Stimulated activated CD4-positive, alpha-beta T cell treated with anti-CD3 and anti-CD28 coated beads, Interleukin-4, amount 100 ng/mL, for 24 hours (primary cell): ENCODE measurements around the gene SERTAD2.
A peak's percentile ranks its signal among the peaks of the same experiment; 100 is the strongest.

Experiments used
- DNase-seq: peaks from one replicate; pipeline ENCODE4 v3.0.0-alpha.2; 2020

The SERTAD2 gene

GRCh38 chr2:64646007-64646880 is 7.5 kb downstream of the SERTAD2 start:
- DNase-seq: peak; percentile 89

DNA sequence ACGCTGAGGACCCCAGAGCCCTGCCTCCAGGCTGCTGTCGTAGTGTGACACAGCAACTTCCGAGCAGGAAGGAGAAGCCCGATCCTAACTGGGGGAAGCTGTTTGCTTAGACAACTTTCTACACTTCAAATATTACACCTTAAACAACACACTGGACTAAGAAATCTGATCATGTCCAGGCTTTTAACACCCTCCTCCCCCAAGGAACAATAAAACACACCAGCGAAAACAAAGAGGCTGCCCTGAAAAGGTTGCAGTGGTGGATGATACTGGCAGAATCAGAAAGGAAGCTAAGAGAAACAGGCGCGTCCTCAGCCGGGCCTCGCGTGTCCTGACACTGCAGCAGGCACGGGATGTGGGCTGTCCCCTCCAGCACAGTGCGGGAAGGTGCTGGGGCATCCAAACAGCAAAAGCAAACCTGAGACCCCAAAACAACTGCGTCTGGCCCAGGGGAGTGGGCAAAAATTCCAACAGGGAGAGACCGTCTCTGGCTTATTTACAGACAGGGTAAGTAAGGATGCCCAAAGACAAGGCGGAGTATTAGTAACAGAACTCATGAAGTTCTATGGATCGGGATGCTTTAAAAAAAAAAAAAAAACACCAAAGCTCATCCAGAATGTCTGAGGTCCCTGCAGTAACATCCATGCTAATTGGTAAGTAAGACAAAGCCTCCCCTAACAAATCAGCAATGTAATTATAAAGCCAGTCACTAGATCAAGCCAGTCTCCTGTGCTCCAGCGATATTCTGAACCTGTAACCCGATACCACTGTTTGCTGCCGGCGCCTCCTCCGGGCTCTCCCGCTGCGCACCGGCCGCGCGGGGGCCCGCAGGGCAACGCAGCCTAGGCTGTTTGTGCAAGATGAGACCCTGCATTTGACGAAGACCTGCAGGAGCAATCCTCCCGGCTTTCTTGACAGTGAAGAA is 9.0 kb downstream of the SERTAD2 start:
- peak; percentile 39 for DNase-seq

DNA sequence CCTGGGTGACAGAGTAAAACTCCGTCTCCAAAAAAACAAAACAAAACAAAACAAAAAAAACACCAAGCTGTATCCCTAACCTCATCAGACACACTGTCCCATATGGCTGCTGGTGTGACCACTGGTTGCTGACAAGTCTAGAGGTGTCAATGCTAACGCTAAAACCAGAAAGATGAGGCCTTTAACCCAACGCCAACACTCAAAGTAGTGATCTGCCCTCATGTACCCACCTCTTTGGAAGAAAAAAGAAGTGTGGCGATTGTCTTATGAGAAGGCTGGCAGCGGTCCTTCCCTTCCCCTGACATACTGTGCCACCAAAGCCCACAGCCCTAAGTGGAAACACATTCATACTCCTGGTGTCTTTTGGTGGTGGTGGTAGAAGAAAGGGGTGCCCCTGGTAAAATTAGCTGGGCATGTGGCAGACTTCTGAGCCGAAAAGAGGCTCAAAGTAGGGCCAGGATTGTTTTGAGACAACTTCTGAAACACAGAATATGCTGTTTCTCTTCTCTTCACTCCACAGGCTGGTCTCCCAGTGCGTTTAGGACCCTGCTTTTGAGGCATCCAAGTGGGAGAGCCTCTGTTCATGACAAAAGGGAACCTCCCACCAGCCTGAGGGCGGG is 9.8 kb downstream of the SERTAD2 start:
- DNase-seq: no peak

- no peak for DNase-seq
These were observed 12.1 kb downstream of the SERTAD2 start for GRCh38 chr2:64641599-64641998.

GRCh38 chr2:64640153-64641044 is 13.3 kb downstream of the SERTAD2 start:
- DNase-seq: no peak

GRCh38 chr2:64639691-64640090 is 14.0 kb downstream of the SERTAD2 start:
- DNase-seq: no peak

DNA sequence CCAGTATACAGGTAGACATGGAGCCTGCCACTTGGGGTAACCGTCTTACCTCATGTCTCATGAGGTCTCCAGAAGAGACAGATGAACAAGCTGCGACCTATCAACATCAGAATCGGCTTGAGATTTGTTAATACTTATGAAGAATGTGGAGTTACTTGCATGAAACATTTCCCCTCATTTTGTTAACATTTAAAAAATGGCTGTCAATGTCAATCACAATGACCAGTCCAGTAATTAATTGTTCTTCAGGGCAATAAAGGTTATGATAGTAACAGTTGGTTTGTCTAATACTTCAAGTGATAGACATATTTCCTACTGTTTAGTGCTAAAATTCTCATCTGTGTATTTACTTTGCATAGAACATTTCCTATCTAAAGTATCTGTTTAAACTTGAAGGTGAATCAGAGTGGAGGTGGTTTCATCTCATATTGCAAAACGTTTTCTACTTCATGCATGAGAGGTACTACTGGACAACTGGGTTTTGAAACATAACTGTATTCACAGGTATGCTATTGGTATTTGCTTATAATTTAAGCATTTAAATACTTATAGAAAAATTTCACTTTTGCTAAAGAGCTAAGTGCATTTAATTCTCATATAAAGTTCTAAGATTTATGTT is 15.1 kb downstream of the SERTAD2 start:
- DNase-seq: no peak

DNA sequence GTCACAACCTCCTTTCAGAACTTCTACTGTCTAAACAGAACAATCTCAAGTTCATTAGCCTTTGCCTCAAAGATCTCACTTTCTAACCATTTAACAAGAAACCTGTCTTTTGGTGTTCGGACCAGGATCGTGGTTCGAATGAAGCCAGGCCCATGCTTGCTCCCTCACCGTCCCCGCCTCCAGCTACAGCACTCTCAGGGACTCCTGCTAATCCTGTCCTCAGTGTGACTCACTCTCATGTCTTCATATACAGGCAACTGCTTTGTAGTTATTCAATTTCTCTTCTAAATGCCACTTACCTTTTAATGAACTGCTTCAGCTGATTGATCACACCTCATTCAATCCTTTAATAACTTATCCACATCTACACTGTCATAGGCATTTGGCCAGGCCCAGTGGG is 15.8 kb downstream of the SERTAD2 start:
- no peak for DNase-seq

DNA sequence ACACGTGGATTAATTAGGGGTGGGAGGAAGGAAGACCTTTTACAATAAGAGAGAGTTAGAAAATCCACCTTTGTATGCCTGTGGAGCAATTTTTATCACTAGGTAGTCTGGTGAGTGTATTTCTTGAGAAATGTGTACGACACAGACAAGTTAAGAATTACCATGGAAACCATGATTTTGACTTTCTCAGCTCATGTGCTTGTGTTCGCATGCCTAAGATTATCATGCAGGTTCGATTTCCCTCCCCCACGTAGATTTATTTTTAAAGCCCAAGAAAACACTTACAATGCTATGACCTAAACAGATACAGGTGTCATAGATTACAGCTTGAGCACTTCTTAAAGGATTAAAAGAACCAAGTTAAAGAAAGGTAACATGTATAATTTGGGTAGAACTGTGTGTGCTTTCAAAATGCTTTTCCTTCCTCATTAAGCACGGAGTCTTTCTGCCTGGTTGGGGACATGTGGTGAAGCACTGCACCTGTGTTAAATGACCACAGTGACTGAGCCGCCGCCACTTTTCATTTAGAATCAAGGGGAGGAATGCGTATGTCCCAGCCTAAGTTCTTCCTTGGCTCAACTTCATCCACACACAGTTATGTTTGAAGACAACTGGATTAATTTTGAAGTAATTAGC is 16.6 kb downstream of the SERTAD2 start:
- DNase-seq: no peak

GRCh38 chr2:64635976-64636911 is 17.5 kb downstream of the SERTAD2 start:
- no peak for DNase-seq

DNA sequence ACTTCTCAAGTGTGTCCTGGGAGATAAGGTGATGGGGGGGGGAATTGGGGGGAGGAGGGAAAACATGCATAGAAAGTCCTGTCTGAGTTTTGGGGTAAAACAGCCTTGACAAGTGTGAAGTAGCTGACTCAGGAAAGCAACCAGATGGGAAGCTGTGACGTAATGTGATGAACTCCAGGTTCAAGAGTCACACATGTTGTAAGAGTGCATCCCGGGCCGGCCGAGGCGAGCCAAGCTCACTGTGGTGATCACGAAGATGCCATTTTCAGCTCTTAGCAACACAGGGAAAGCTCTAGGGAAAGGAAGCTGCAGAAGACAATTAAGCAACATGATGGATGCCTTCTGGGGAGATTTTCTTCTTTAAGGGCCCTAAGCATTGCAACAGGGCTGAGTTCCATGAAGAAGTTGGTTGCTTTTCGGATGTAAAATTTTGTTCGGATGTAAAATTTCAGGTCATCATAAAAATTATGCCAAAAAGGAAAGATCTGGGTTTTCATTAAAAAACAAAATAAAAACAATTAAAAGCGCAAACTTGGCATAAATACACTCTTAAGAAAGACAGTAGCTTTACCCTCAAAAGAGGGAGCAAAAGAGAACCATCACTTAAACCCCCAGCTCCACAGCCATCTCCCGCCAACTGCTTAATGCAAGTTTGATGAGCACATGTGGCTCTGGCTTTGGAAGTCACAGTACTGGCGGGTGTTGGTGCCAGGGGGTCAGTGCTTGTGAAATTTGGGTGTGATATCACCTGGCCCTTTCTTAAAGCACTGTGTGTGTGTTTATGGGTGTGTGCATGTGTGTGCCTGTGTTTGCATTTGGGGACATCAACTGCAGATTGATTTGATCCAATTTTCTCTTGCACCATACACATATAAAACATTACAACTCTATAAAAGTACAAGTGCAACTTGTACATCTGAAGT is 19.1 kb downstream of the SERTAD2 start:
- no peak for DNase-seq

DNA sequence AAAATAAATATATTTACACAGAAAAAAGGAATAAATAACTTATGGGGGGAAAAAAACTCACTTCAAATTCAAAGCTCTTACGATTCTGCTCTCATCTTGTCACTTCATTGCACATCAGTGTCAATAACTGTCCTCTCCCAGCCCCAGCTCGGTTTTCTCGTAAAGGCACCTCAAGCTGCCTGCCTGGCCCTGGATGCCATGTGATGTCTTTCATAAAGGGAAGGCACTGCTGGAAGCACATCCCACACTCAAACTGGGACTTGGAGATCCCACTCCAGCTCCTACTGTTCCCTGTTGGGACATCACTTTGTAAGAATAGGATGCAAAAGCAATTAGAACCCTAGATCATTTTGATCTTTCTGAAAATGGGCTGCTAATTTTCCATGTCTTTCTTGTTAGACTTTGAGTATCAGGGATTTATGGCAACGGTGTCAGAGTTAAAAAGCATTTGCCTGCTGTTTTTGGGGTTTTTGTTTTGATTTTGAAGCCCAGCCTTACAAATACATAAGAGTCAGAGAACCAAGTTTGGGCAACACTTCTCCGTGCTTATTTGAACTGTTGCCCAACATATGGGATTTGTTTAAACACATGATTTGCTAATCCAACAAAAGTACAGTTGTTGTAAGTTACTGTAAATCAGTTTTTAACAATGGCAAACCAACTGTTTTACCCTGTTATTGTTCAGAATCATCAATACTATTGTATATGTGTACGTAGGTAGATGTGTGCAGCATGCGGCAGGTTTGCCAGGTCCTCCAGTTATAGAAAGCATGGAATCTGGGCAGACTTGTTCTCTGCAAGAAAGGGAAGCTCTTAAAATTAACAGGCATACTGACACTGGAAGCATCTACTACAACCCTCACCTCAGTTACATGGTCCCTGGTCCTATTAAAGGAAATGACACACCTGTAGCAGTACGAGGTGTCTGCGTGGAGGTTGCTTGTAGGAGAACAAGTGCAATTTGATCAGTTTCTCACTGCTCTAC is 20.6 kb downstream of the SERTAD2 start:
- DNase-seq: no peak

- no peak for DNase-seq
These were observed 21.9 kb downstream of the SERTAD2 start for GRCh38 chr2:64631771-64632170.

GRCh38 chr2:64630752-64631151 is 23.0 kb downstream of the SERTAD2 start:
- DNase-seq: no peak

GRCh38 chr2:64629875-64630274 is 23.8 kb downstream of the SERTAD2 start:
- DNase-seq: no peak

DNA sequence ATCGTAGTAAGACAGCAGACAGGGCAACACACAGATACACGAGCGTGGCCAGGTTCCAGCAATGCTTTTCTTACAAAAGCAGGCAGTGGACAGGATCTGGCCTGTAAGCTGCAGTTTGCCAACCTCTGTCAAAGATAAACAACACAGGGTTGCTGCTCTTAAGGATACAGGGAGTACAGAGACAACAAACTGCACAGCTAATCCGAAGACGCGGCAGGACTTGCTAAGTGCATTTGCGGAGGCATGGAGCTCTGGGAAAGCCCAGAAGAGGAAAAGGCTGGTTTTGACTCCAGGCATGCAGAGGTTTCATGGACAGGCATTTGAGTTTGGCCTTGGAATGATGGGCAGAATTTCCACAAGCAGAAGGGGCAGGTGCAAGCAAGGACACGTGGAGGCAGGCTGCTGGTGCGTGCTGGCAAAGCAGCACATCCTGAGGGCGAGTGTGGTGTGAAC is 24.4 kb downstream of the SERTAD2 start:
- DNase-seq: no peak
